GM04503 (cell line): ENCODE measurements around the gene EFNA2.

Experiments used
- DNase-seq: peaks from one replicate; pipeline ENCODE4 v3.0.0-alpha.2; 2012; ENCODE audit warnings: low read depth

The EFNA2 gene

DNA sequence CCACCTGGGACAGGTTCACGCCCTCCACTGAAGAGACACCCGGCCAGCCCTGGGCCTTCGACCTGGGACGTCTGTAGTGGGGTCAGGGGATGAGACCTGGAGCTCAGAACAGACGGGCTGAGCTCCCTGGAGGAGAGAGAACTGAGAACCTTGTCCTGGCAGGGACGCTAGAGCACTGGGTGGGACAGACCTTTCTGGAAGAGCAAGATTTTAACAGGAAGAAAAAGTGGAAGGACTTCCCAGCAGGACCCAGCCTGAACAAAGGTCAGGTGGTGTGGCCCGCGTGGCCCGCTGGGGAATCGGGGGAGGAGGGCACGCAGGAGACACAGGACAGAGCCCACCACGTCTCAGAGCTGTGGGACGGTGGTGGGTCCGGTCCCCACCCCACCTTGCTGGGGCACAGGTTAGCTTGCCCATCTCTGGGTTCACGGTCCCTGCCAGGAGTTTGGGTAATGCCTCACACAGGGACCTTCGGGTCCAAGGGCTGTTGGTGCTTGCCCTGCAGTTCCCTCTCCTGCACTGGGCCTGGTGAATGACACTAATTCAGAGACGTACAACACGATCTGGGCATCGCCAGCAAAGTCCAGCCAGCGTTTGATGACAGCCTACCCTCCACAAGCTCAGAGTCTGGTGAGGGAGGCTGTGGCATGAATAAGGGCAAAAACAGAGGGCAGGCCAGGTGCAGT, 1.2 kb upstream of the EFNA2 start:
- no peak for DNase-seq

GRCh38 chr19:1284979-1285736, 515 bp upstream of the EFNA2 start:
- no peak for DNase-seq

GRCh38 chr19:1286487-1287353, 1.0 kb downstream of the EFNA2 start:
- no peak for DNase-seq

DNA sequence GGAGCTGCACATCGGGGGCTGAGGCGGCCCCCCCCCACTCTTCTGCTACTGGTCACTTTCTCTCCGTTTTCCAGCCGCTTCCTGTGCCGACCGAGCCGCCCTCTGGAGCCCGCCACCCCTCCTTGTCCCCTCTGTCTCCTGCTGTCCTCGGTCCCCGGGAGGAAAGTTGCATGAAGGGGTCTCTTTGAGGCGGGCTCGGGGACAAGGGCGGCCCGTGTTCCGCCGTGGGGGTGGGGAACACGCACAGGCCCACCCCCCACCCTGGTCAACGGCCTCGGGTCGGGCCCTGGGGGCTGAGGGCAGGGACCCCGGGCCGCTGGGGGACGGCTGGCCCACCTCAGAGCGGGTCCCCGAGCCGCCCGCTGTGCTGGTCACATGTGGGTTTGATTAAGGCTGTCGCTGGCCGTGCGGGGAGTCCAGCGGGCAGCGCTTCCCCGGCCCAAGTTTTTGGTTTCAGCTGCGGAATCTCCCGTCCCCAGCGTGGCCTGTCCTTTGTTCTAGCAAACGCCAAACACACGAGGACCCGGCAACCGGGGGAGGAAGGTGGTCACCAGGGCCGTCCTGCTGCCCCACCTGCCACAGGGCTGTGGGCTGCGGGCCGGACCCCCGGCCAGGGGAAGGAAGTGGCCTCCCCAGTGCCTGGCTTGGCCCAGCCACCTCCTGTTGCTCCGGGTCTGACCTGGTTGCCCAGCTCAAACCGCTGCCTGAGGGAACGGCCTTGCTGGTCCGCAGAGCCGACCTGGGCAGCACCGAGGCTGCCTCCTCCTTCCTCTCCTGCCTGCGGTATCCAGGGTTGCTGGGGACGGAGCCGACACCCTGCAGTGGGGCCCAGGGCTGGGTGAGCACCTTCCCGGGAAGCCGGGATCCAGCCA, 1.9 kb downstream of the EFNA2 start:
- DNase-seq: no peak

DNA sequence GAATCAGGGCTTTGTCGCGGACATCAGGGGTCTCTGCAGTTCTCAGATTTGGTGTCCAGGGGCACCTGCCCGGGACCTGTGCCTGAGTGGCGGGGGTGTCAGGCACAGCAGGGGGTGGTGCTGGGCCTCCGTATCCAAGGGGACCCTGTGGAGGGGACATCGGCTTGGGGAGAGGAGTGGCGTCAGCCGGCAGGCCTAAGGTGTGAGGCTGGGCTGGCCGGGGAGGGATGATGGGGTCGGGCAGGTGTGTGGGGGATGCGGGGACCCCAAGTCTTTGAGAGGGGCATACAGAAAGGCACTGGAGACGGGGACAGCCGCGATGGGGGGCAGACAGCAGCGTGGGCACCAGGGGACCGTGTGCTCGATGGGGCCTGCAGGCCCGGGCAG, 2.5 kb downstream of the EFNA2 start:
- no peak for DNase-seq

DNA sequence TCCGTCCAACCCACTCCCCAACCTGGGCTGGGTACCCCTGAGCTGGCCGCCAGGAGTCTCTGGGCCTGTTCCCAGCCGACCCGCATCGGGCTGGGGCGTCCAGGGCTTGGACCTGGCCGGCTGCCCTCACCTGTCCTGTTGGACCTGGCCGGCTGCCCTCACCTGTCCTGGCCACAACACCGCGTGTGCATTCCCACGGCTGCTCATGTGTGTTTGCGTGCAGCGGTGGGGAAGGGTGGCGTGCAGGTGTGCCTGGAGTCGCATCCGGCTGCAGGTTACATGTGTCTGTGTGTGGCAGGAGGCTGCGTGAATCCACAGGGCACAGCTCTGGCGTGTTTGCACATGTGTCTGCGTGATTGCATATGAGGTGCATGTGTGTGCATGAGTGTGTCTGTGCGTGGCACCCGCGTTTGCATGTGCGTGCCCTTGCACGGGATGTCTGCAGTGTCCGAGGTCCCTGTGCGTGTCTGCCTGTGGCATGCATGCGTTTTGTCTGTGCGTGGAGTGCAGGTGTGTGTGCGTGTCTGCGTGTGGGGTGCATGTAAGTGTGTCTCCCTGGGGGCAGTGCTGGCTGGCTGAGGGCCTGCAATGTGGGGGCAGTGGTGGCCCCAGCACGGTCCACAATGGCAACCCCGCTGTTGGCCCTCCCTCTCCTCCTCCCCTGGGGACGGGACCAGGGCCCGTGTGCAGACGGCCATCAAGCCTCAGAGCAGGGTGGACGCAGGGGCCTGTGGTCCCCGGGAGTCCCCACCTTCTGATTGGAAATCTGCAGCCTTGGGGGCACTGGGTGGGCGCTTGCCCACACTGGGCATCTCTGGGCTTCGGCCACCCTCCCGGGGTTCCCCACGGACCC, 3.4 kb downstream of the EFNA2 start:
- no peak for DNase-seq

DNA sequence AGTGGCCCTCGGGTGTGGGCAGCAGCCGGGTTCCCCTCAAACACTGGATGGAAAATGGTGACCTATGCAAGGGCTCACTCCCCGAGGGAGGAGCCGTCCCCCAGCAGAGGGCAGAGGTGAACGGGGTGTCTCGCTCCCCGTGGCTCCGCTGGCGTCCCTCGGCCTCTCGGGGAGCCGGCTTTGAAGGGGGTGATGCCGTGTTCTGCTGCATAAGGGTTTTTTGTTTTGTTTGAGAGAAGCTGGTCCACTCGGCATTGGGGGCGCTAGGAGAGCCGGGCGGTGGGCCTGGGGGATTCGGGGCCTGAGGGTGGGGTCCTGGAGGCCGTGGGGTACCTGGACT, 4.0 kb downstream of the EFNA2 start:
- no peak for DNase-seq

GRCh38 chr19:1290196-1290702, 4.6 kb downstream of the EFNA2 start:
- no peak for DNase-seq

DNA sequence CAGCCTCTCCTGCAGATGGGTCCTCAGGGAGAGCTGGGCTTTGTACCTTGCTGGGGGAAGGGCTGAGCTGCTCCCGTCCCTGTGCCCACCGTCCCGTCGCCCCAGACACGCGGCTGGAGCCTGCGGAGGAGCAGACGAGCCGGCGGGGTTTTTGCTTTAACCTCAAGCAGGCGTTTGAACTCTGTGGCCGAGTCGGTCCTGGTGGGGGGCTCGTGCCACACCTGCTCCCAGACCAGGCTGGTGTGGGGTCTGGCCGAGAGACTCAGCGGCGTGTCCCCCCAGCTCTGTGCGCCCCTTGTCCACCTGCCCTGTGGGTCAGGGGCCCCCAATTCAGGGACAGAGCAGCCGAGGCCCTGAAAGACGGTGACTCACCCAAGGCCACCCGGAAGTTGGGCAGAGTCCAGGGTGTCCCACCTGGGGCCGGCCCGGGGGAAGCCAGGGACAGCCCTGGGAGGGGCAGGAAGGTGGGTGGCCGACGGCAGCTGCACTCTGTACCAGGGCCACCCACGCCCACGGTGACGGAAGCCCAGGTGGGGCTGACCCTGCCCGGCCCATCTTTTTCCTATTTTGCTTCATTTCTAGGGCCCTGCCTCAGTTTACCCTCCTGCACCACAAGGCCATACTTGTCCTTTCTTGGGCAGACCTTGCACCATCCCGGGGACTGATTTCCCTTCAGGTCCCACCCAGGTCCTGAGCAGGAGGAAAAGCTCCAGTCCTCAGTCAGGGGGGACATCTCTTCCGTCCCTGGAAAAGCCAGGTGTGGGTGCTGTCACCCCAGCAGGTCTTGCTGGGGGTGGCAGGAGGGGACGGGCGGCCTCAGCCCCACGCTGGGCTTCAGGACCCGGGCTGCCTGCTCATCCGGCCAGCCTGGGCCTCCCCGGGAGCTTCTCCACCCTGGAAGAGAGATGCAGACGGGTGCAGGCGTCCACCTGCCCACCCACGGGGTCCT, 5.3 kb downstream of the EFNA2 start:
- no peak for DNase-seq

- DNase-seq: no peak
Measured at GRCh38 chr19:1291761-1292418, 6.2 kb downstream of the EFNA2 start.

DNA sequence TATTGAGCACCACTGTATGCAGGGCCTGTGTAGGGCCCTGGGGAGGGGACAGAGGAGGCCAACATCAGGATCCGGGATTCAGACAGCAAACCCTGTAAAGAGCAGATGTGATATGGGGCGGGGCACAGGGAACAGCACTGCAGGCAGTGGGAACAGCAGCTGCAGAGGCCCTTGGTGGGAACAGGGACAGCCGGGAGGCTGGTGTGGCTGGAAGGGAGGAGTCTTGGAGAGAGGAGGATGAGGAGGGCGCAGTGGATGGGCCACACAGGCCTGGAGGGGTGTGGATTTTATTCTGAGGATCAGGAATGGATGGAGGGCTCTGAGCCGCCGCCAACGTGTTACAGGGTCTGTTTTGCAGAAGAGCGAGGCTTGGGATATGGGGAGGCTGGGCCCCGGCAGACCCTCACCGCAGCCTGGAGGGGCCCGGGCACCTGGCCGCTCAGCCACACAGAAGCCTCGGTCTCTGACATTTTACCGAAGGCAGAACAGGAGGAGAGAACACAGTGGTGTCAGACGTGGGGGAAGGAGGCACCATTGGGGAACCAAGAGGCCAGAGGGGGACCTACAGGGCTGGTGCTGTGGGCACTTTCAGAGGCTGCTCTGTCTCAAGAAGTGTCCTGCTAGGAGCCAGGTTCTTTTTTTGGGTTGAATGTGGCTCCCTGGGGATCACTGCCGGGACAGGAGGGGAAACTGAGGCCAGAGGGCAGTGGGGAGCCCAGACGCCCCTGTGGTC, 6.9 kb downstream of the EFNA2 start:
- no peak for DNase-seq

- no peak for DNase-seq
Measured at GRCh38 chr19:1293782-1294604, 8.3 kb downstream of the EFNA2 start.

DNA sequence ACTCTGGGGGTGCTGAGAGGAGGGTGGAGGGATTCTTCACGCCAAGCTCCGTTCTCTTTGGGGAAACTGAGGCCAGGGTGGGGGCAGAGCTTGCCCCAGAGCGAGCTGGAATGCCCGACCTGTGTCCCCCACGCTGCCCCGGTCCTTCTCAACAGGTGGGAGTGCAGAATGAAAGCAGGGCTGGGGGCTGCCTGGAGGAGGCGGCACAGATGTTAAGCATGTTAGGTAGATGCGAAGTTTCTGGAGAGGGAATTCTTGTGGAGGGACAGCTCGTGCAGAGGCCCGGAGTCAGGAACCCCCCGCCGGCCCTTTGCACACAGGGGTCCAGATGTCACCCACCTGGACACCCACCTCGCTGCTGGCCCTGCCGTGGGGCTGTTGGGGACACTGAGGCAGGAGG, 9.0 kb downstream of the EFNA2 start:
- no peak for DNase-seq

- no peak for DNase-seq
Measured at GRCh38 chr19:1295169-1296012, 9.7 kb downstream of the EFNA2 start.

DNA sequence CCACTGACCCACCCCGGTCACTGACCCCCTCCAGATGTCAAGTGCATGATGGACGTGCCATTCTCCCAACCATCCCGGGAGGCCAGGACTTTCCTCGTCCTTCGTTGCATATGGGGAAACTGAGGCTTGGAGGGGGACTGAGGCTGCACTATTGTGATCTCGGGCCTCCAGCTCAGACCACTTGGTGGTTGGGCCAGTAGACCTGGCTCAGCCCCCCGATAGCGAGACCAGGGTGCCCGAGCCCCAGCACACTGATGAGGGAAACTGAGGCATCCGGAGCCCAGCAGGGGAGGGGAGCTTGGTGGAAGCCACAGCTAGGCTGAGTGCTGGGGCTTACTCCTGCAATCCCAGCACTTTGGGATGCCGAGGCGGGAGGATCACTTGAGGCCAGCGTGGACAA, 10.4 kb downstream of the EFNA2 start:
- DNase-seq: no peak

DNA sequence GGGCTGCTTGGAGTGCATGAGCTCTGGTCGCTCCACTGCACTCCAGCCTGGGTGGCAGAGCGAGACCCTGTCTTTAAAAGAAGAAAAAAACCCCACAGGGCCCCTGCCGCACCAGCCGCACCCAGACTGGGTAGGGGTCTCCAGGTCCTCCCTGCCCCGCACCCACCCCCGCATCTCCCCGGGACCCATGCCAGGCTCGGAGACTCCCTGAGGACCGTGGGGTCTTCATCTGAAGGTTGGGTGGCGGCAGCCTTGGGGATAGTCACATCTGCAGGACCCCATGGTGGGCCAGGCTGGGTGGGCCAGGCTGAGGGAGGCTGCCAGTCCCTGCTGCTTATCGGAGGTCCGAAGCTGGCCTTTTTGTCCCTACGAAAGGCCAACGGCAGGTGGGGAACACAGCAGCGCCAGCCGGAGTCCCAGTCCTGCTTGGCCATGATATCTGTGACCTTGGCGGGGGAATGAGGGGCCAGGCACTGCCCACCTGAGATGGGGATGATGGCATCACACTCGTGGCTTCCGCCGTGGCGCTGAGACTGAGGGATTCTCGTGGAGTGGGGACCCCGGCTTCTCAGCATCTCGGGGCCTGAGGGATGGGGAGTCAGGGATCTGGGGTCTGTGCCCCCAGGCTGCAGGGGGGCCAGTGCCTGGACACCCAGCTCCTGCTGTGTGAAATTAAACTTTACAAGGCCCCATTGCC, 11.1 kb downstream of the EFNA2 start:
- no peak for DNase-seq
